Daoy (cell line): ENCODE results near the gene INSM1. TPM values are rescaled to one million over a fixed set of nuclear protein-coding genes. Genes with fewer than 3 reads are reported as not detected.
A peak's percentile ranks its signal among the peaks of the same experiment; 100 is the strongest.

ENCODE experiments used
- DNase-seq: peaks from one replicate; pipeline ENCODE4 v3.0.0-alpha.2; 2015; ENCODE audit warnings: low read depth
- total RNA-seq: library from RNA; depleted of rRNA; stranded (reverse); fragments of >200 nt; shearing (Covaris generic); gene quantifications from 2 replicates; pipeline ENCODE4 v1.2.3, GENCODE V29; 2014

Gene INSM1
- total RNA-seq, 1 experiment from 2014 or later, result not detected

GRCh38 chr20:20362774-20363433, 5.0 kb upstream of the INSM1 start:
- no peak for DNase-seq

GRCh38 chr20:20363434-20363798, 4.5 kb upstream of the INSM1 start:
- peak; percentile 7 for DNase-seq

- DNase-seq, result no peak
Measured at GRCh38 chr20:20363799-20364592, 3.9 kb upstream of the INSM1 start.

- DNase-seq, result no peak
Measured at GRCh38 chr20:20364593-20365479, 3.1 kb upstream of the INSM1 start.

- DNase-seq, result no peak
Measured at GRCh38 chr20:20365480-20366161, 2.3 kb upstream of the INSM1 start.

- DNase-seq, result no peak
Measured at GRCh38 chr20:20366551-20366875, 1.4 kb upstream of the INSM1 start.

- DNase-seq, result peak; percentile 4
Measured at GRCh38 chr20:20366876-20367574, 879 bp upstream of the INSM1 start.

GRCh38 chr20:20368418-20369249, 730 bp downstream of the INSM1 start:
- peak; percentile 19 for DNase-seq

GRCh38 chr20:20369250-20370093, 1.6 kb downstream of the INSM1 start:
- peak; percentile 18 for DNase-seq

GRCh38 chr20:20370094-20370575, 2.2 kb downstream of the INSM1 start:
- no peak for DNase-seq

- DNase-seq, result no peak
Measured at GRCh38 chr20:20371083-20371482, 3.2 kb downstream of the INSM1 start.

GRCh38 chr20:20371681-20372080, 3.8 kb downstream of the INSM1 start:
- no peak for DNase-seq

- DNase-seq, result peak; percentile 56
Measured at GRCh38 chr20:20373091-20373571, 5.2 kb downstream of the INSM1 start.

- DNase-seq, result no peak
Measured at GRCh38 chr20:20375862-20376261, 8.0 kb downstream of the INSM1 start.

GRCh38 chr20:20386192-20386591, 18.3 kb downstream of the INSM1 start:
- DNase-seq, result no peak

- no peak for DNase-seq
Measured at GRCh38 chr20:20390393-20390792, 22.5 kb downstream of the INSM1 start.

GRCh38 chr20:20391115-20391514, 23.2 kb downstream of the INSM1 start:
- DNase-seq, result no peak

- no peak for DNase-seq
Measured at GRCh38 chr20:20391766-20392165, 23.9 kb downstream of the INSM1 start.
